ENCODE data around the gene PRM3.

DNA sequence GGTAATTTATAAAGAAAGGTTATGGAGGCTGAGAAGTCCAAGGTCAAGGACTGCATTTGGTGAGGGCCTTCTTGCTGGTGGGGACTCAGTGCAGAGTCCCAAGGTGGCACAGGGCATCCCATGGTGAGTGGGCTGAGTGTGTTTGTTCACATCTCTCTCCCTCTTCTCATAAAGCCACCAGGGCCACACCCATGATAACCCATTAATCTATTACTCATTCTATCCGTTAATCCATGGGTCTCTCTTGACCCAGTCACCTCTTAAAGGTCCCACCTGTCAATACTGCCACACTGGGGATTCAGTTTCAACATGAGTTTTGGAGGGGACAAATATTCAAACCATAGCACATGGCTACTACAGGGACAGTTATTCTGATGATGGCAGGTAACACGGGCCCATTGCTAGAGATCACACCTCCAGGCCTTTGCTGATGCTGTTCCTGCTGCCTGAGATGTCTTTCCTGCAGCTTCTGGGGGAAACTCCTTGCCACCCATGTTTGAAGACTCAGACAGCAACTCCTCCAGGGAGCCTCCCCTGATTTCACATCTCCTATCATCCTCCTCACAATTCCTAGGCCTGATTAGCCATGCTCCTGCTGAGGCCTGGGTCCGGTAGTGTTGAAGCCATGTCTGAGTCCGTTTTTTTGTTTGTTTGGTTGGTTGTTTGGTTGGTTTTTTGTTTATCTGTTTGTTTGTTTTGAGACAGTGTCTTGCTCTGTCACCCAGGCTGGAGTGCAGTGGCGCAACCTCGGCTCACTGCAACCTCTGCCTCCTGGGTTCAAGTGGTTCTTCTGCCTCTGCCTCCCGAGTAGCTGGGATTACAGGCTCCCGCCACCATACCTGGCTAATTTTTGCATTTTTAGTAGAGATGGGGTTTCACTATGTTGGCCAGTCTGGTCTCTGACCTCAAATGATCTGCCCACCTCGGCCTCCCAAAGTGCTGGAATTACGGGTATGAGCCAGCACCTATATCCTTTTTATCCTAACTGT lies 33.5 kb downstream of the PRM3 start:
- TF ChIP-seq SP1 (IDR thresholded peaks at IDR 0.05) (no peak), BHLHE40 (IDR thresholded peaks at IDR 0.05; ENCODE audit: borderline replicate concordance) (no peak), ZNF384 (IDR thresholded peaks at IDR 0.05) (no peak), LEF1 (IDR thresholded peaks at IDR 0.05; ENCODE audit: borderline replicate concordance) (no peak), FOXA1 (IDR thresholded peaks at IDR 0.05) (no peak), FOXK2 (IDR thresholded peaks at IDR 0.05) (no peak), ELF4 (IDR thresholded peaks at IDR 0.05) (no peak)
